H1 (cell line): ENCODE data around the gene TSC22D4. TPM values are rescaled to one million over a fixed set of nuclear protein-coding genes. Genes with fewer than 3 reads are reported as not detected.

Source experiments
- RBBP5 ChIP-seq: IDR thresholded peaks from 2 replicates; pipeline ENCODE4 v1.7.1; 2012; ENCODE audit warnings: low read depth, mild to moderate bottlenecking, inconsistent platforms, low read length, moderate library complexity, borderline replicate concordance
- SP4 ChIP-seq: IDR thresholded peaks from 2 replicates; pipeline ENCODE4 v1.6.1; 2012; ENCODE audit warnings: low read length, inconsistent platforms
- polyA plus RNA-seq, 7 experiments: library from polyadenylated mRNA; depleted of rRNA in 3 of 7; stranded (reverse) in 5 of 7; unstranded in 2 of 7; fragments of >200 nt in 5 of 7; fragments of 200-250 nt in 2 of 7; gene quantifications; 1 replicate in 5 of 7; 2 replicates in 1 of 7; 4 replicates in 1 of 7; pipeline versions ENCODE4 v1.2.1 to v1.2.3, GENCODE V29; 2011 to 2013; ENCODE audit warnings: missing spikeins in 2 of 7, mixed read lengths in 2 of 7
- total RNA-seq: library from RNA; stranded (reverse); fragmentation: NEBNext Ultra II Directional; extraction: Animal tissue kit (Norgen Biotek cat#: 25700); gene quantifications from 2 replicates; pipeline ENCODE4 v1.2.1, GENCODE V29; 2021

The TSC22D4 gene
- total and polyA plus RNA-seq, 2 of the 8 experiments (the other 6 are each of a cell fraction or from before 2014, with no cell fraction given), result 13.2 to 20.3 TPM

DNA sequence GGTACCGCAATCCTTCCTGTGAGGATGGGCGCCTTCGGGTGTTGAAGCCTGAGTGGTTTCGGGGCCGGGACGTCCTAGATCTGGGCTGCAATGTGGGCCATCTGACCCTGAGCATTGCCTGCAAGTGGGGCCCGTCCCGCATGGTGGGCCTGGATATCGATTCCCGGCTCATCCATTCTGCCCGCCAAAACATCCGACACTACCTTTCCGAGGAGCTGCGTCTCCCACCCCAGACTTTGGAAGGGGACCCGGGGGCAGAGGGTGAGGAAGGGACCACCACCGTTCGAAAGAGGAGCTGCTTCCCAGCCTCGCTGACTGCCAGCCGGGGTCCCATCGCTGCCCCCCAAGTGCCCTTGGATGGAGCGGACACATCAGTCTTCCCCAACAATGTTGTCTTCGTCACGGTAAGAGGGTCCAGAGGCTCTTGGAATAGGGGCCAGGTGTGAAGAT, 47.7 kb downstream of the TSC22D4 start (continued):
- TF ChIP-seq RBBP5 (no peak), SP4 (no peak)
